Fibroblast of skin of right quadriceps (primary cell): ENCODE results near the gene PADI2.
A peak's percentile ranks its signal among the peaks of the same experiment; 100 is the strongest.

ENCODE experiments used
- DNase-seq: peaks from one replicate; pipeline ENCODE4 v3.0.0-alpha.2; 2013

PADI2 gene

GRCh38 chr1:17053086-17053684 is 66.1 kb downstream of the PADI2 start:
- no peak for DNase-seq

GRCh38 chr1:17052641-17053040 is 66.6 kb downstream of the PADI2 start:
- no peak for DNase-seq

DNA sequence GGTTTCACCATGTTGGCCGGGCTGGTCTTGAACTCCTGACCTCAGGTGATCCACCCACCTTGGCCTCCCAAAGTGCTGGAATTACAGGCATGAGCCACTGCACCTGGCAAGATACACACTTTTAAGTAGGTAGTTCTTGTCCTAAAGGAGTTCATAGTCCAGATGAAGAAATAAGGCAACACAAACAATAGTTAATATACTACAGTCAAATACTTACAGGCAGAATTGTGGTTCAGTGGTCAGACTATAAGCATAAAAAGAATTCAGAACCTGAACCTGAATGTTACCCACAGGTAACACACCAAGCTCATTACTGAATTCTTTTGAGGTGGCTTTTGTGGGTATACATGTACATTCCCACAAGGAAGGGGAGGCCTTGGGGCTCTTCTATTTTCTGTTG is 67.2 kb downstream of the PADI2 start:
- no peak for DNase-seq

DNA sequence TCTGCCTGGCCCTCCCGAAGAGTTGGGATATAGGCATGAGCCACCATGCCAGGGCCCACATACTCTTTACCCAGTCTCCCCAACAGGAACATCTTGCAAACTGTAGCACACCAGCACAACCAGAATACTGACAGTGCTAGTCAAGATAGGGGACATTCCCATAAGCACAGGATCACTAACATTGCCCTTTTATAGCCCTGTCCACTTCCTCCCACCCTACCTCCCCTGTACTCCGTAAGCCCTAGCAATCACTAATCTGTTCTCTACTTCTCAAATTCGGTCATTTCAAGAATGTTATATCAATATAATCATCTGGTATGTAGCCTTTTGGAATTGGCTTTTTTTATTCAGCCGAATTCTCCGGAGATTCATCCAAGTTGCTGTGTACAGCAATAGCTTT is 71.3 kb downstream of the PADI2 start:
- DNase-seq: no peak

- no peak for DNase-seq
Measured at GRCh38 chr1:17046334-17046657, 73.0 kb downstream of the PADI2 start.

DNA sequence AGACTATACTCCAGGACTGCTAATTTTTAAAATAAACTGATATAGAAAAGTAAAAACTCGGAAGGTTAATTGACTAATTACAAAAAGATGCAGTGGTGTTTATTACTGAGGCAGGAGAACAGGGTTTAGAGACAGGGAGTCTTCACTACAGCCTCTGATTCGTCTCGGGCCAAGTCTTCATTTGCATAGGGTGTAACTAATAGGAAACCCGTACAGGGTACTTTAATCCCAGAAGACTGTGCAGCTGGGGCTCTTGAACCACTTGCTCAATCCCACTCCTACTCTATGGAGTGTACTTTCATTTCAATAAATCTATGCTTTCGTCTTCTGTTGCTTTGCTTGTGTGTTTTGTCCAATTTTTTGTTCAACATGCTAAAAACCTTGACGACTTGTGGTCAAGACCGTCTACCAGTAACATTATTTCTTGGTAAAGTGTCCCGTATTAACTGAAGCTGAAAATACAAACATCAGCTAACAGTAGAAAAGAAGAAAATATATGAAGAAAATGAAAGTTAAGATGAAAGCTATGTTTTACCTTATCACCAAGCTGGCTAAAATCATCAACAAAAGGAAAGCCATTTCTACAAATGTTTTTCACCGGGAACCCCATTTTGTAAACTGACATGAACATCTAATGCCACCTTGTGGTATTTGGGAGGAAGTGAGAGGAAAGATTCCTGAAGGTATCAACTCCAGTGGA is 73.5 kb downstream of the PADI2 start:
- DNase-seq: peak; percentile 61

- no peak for DNase-seq
Measured at GRCh38 chr1:17045150-17045549, 74.1 kb downstream of the PADI2 start.

- no peak for DNase-seq
Measured at GRCh38 chr1:17043676-17044075, 75.6 kb downstream of the PADI2 start.

DNA sequence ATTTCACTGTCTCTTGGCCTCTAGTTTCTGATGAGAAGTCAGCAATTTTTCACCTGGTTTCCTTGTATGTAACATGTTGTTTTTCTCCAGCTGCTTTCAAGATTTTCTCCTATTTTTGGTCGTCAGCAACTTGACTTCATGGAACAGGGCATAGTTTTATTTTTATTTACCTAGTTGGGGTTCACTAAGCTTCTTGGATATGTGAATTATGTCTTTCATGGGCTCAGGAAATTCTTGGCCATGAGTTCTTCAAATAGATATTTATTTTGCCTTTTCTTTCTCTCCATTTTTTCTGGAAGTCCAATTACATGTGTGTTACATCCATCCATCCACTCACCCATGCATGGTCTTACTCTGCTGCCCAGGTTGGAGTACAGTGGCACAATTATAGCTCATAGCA is 79.1 kb downstream of the PADI2 start:
- no peak for DNase-seq

DNA sequence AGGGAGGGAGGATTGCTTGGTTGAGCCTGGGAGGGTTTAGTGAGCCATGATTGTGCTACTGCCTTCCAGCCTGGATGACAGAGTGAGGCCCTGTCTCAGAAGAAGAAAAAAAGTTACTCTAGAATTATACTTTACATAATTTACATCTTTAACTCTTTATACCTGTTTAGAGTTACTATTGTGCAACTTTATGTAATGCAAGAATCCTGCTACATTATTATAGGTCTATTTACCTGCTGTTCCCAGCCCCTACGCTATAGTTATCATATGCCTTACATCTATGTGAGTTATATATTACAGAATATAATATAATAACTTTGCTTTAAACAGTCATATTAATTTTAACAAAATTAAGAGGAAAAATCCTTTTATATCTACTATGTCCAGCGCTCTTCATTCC is 79.7 kb downstream of the PADI2 start:
- DNase-seq: no peak

GRCh38 chr1:17033481-17033880 is 85.8 kb downstream of the PADI2 start:
- DNase-seq: no peak

DNA sequence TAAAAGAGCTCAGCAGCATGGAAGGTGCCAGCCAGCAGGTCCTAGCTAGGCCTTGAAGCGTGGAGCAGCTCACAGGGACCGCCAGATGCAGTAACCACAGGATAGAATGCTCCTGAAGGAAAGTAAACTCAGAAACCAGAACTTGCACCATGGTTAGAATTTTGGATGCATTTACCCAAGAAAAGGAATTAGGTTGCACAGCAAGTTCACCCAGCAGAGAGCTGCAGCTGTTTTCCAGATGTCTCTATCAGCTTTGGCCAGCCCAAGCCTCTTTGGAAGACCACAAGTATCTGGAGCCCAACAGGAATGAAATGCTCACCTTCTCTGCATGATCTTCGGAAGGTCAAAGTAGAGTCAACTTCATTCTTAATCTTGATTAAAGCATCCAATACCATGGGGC is 86.5 kb downstream of the PADI2 start:
- no peak for DNase-seq

DNA sequence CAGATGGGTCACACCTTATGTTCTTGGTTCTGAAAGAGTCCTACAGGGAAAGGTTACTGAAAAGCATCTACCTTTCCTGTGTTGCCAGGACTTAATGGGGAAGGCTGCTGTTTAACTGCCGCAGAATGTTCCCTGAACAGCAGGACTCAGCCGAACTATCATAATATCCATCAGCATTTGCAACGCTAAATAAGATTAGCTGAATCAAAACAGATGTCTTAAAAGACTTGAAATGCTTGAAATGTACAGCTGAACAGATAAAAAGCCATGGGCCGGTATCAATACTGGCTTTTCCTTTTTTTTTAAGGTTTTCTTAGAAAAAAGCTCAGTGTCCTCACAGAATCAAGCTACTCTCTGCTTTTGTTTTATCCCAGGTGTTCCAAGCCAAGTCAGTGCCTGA is 87.8 kb downstream of the PADI2 start:
- DNase-seq: no peak

- DNase-seq: no peak
Measured at GRCh38 chr1:17030206-17030605, 89.0 kb downstream of the PADI2 start.

GRCh38 chr1:17028662-17029188 is 90.5 kb downstream of the PADI2 start:
- DNase-seq: no peak

DNA sequence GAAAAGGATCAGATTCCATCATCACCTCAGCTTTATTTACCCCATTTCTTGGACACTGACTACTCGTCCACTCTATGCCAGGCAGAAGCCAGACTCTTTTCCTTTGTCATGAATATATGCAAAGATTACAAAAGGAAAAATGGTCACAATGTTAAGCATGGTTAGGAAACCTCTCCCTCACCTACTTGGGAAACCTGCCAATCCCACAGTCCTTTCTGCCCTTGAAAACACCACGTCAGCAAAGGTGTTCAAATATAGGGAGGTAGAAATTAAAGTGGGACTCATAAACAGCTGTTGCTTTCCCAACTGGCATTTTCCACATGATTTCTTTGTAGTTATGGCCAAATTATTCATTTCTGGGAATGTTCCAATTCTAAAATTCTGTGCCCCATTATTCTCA is 91.4 kb downstream of the PADI2 start:
- no peak for DNase-seq

- DNase-seq: no peak
Measured at GRCh38 chr1:17027403-17027802, 91.8 kb downstream of the PADI2 start.

GRCh38 chr1:17024721-17025120 is 94.5 kb downstream of the PADI2 start:
- DNase-seq: no peak

DNA sequence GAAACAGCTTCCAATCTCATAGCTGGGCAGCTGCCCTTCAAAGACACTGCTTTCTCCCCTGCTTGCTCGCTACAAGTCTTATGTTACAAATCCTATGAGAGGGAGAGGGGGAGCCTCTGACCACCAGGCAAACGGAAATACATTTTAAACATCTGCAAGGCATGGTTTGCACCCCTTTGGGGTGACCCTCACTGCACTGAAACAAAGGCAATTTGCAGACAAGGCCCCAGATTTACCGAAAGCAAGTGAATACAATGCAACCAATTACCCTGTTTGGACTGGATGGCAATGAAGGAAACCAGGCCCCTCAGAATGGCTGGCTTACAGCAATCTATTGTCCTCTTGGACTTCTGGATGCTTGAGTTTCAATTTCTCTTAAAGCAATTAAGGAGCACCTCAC is 95.7 kb downstream of the PADI2 start:
- DNase-seq: no peak

- DNase-seq: no peak
Measured at GRCh38 chr1:17023102-17023501, 96.1 kb downstream of the PADI2 start.

GRCh38 chr1:17021896-17022295 is 97.4 kb downstream of the PADI2 start:
- DNase-seq: no peak

DNA sequence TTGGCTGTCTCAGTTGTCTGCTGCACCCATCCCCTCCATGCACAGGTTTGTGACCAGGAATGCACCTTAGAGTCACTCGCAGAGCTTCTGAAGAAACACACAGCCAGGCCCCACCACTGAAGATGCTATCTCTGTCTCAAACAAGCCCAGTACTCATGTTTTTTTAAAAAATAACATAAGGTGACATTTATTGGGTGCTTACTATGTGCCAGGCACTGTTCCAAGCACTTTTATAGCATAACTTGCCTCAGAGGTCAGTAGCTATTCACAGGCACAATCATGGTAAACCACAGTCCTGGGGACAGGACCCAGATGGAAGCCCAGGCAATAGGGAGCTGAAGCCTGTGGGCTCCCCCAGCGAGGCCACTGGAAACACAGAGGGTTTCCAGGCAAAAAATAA is 98.7 kb downstream of the PADI2 start:
- DNase-seq: no peak

GRCh38 chr1:17018849-17019248 is 100.4 kb downstream of the PADI2 start:
- no peak for DNase-seq

- DNase-seq: no peak
Measured at GRCh38 chr1:17017435-17017834, 101.8 kb downstream of the PADI2 start.
